A673 (cell line): ENCODE measurements around the gene FAM89B. TPM values are rescaled to one million over a fixed set of nuclear protein-coding genes. Genes with fewer than 3 reads are reported as not detected.

ENCODE experiments used
- BruUV-seq: library from RNA; stranded (reverse); fragments of 400-500 nt; replicated peaks from 2 replicates; lab custom pipeline; 2021; lab: Mats Ljungman, UMichigan
- CTCF ChIA-PET: fragments of 300-600 bp; sonication (Branson Sonifier 250); formaldehyde crosslinking; loops from one replicate; lab custom pipeline; 2022; ENCODE audit warnings: antibody characterized with exemption; lab: Charles Lee
- POLR2A ChIA-PET: fragments of 300-600 bp; sonication (Branson Sonifier 250); formaldehyde crosslinking; loops from one replicate; lab custom pipeline; 2022; ENCODE audit warnings: antibody characterized with exemption; ENCODE audit not compliant: low non-redundant PET; lab: Charles Lee
- DNase-seq: peaks from one replicate; pipeline ENCODE4 v3.0.0-alpha.2; 2015; ENCODE audit warnings: low spot score
- H3K27ac ChIP-seq: fragments of 200-600 bp; sonication (generic); 2 replicates; pipeline ENCODE4 v1.5.1; 2016; ENCODE audit warnings: mixed run types, low read depth, mild to moderate bottlenecking, mixed read lengths, antibody characterized with exemption, low read length; ENCODE audit not compliant: poor library complexity, severe bottlenecking
- H3K27me3 ChIP-seq: fragments of 200-600 bp; sonication (generic); replicated peaks from 2 replicates; pipeline ENCODE4 v1.6.1; 2017; ENCODE audit warnings: mixed run types, low read depth, mild to moderate bottlenecking, mixed read lengths, antibody characterized with exemption, low read length; ENCODE audit not compliant: insufficient read depth, poor library complexity
- H3K36me3 ChIP-seq: fragments of 200-600 bp; sonication (generic); 2 replicates; pipeline ENCODE4 v1.6.1; 2016; ENCODE audit warnings: mixed run types, mild to moderate bottlenecking, mixed read lengths, antibody characterized with exemption, low read length; ENCODE audit not compliant: insufficient read depth, poor library complexity, severe bottlenecking
- H3K4me1 ChIP-seq: fragments of 200-600 bp; sonication (generic); 2 replicates; pipeline ENCODE4 v1.6.1; 2017; ENCODE audit warnings: mixed run types, mild to moderate bottlenecking, mixed read lengths, antibody characterized with exemption, low read length; ENCODE audit not compliant: insufficient read depth, poor library complexity, severe bottlenecking
- H3K4me3 ChIP-seq: fragments of 200-600 bp; sonication (generic); 2 replicates; pipeline ENCODE4 v1.5.1; 2016; ENCODE audit warnings: low read depth, mixed run types, mild to moderate bottlenecking, mixed read lengths, low read length; ENCODE audit not compliant: poor library complexity, severe bottlenecking
- H3K9me3 ChIP-seq: fragments of 200-600 bp; sonication (generic); 2 replicates; pipeline ENCODE4 v1.6.1; 2016; ENCODE audit warnings: mixed run types, low read depth, mild to moderate bottlenecking, mixed read lengths, antibody characterized with exemption, low read length; ENCODE audit not compliant: poor library complexity, severe bottlenecking
- CTCF ChIP-seq: fragments of 300-800, 200-600 bp; sonication (generic); conservative IDR thresholded peaks from 2 replicates; pipeline ENCODE4 v1.5.1; 2017; ENCODE audit warnings: low read depth, mild to moderate bottlenecking, antibody characterized with exemption, low read length, moderate library complexity, mixed read lengths
- EZH2 ChIP-seq: fragments of 200-600 bp; sonication (generic); IDR thresholded peaks from 2 replicates; pipeline ENCODE4 v1.6.1; 2017; ENCODE audit warnings: borderline replicate concordance, low read depth, mild to moderate bottlenecking, mixed read lengths, antibody characterized with exemption, low read length; ENCODE audit not compliant: poor library complexity, severe bottlenecking
- intact Hi-C: fragments of 100-400 bp; cut with micrococcal nuclease; formaldehyde crosslinking; loops from one replicate; pipeline ENCODE4 v1.10.0; 2022; ENCODE audit not compliant: unreplicated experiment
- total RNA-seq: library from RNA; stranded (reverse); gene quantifications from 2 replicates; pipeline ENCODE4 v1.2.3, GENCODE V29; 2021

Gene FAM89B
- total RNA-seq, 1 experiment from 2014 or later = 88.3 TPM

DNA sequence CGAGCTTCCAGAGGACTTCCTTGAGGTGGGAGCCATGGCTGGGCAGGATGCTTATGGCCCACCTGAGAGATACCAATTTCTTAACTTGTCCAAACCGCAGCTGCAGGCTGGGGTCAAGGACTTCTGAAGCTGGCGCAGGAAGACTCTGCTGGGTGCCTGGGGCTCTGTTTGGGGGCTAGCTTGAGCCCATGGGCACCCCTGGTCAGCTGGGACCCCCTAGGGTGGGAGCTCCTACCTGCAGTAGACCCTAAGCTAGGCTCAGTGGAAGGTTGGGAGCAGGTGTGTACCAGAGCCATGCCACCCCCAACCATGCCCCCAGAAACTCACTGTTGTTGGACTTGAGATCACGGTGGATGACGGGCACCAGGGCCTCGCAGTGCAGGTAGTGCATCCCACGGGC, 40.4 kb downstream of the FAM89B start:
- ChIA-PET POLR2A (interaction anchor here (0.5 to 0.6 kb wide), 2 partner anchors 40 to 109 kb away, joined by 3 to 12 read pairs; partner anchors contain the start of gene FAM89B), CTCF (no interaction called here)
- Histone ChIP-seq H3K36me3 (peaks cover 5% of the 10 kb centered on the region), H3K27me3 (no peaks in the 10 kb centered on the region), H3K27ac (peak overlapping the region; percentile 90), H3K9me3 (no peaks in the 10 kb centered on the region), H3K4me3 (peak overlapping the region; percentile 92), H3K4me1 (peaks cover 25% of the 10 kb centered on the region)
- BruUV-seq = no TSS peak
- no peak for DNase-seq
- TF ChIP-seq CTCF (no peak), EZH2 (no peak)
- intact Hi-C loops = no loop called here

GRCh38 chr11:65613091-65613928, 41.0 kb downstream of the FAM89B start:
- TF ChIP-seq EZH2 = no peak
- TF ChIP-seq CTCF = no peak
- ChIA-PET CTCF (no interaction called here), POLR2A (interaction anchor here (0.5 to 0.6 kb wide), 2 partner anchors 41 to 109 kb away, joined by 3 to 12 read pairs; partner anchors contain the start of gene FAM89B)
- no peaks in the 10 kb centered on the region for H3K9me3 ChIP-seq
- DNase-seq = no peak
- peak overlapping the region; percentile 90 for H3K27ac ChIP-seq
- BruUV-seq = no TSS peak
- intact Hi-C loops = no loop called here
- H3K4me3 ChIP-seq = peak overlapping the region; percentile 92
- H3K27me3 ChIP-seq = no peaks in the 10 kb centered on the region
- peaks cover 11% of the 10 kb centered on the region for H3K36me3 ChIP-seq
- peaks cover 25% of the 10 kb centered on the region for H3K4me1 ChIP-seq

DNA sequence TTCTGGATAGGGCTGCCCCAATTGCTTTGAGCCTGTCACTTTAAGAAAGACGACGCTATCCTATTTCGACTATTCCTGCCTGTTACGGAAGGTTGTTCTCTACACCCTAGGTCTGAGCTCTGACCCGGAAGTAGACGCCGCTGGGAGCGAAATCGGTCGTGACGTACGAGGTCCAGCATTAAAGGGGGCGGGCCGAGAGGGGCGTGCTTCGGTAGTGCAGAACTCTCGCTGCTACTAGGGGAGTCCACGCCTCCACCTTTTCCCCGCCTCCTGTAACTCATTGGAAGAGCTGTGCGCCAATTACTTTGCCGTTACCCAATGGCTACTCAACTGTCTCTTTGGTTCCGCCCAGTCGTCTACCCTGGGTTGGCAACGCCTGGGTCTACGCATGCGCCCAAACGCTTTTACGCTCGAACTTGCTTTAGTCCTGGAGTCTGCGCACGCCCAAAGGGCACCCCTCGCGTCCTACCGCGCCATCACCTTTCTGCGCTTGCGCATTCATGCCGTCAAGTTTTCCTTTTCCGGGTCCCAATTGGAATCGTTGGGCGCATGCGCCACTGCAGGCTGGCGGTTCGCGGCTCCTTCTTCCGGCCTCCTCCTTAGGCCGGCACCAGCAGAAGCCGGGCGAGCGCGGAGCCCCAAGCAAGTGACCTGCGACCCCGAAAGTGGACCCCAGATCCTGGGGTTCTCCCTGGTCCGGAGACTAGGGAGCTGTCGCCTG, 43.1 kb downstream of the FAM89B start, which contains the start of gene PCNX3:
PCNX3 (plus strand) TSS at position 548 of the 721 bp plus-strand sequence. CDS start 536 bp downstream, outside the sequence.
- DNase-seq = peak; percentile 100
- peak within 1 kb of the TSS; percentile 92 for H3K4me3 ChIP-seq
- H3K36me3 ChIP-seq = peaks cover 32% of the 10 kb centered on the region
- intact Hi-C loops = no loop called here
- BruUV-seq = no TSS peak
- ChIA-PET CTCF (interaction anchor here (0.6 to 1.3 kb wide), 4 partner anchors 10 to 534 kb away, joined by 3 to 4 read pairs (median 4); partner anchors contain the start of gene MUS81), POLR2A (interaction anchor here (0.6 kb wide), 1 partner anchor 1016 kb away, joined by 6 read pairs; no protein-coding TSS in a partner anchor)
- TF ChIP-seq EZH2 (no peak), CTCF (no peak)
- no peaks in the 10 kb centered on the region for H3K27me3 ChIP-seq
- no peaks in the 10 kb centered on the region for H3K9me3 ChIP-seq
- peaks cover 21% of the 10 kb centered on the region for H3K4me1 ChIP-seq
- H3K27ac ChIP-seq = peak within 1 kb of the TSS; percentile 90
